H1 (cell line): ENCODE measurements around the gene INSYN2A. TPM values are rescaled to one million over a fixed set of nuclear protein-coding genes. Genes with fewer than 3 reads are reported as not detected.

ENCODE experiments used
- CTCF ChIA-PET: fragments of 300-600 bp; sonication (Branson Sonifier 250); formaldehyde crosslinking; loops from one replicate; lab custom pipeline; 2021; ENCODE audit not compliant: partially characterized antibody; lab: Charles Lee
- POLR2A ChIA-PET: fragments of 300-600 bp; sonication (Branson Sonifier 250); formaldehyde crosslinking; loops from one replicate; lab custom pipeline; 2021; ENCODE audit warnings: inconsistent platforms; ENCODE audit not compliant: partially characterized antibody; lab: Charles Lee
- DNase-seq, 2 experiments: peaks; one replicate each; pipeline versions ENCODE4 v3.0.0 to v3.0.0-alpha.2; 2010 to 2022; ENCODE audit warnings: low spot score in 2 of 2, low read depth in 1 of 2, mixed read lengths in 1 of 2
- FAIRE-seq: peaks from 2 replicates; lab custom pipeline; 2011; peaks lifted over from hg19 to GRCh38; lab: Jason Lieb, UNC
- H2AFZ ChIP-seq: 2 replicates; pipeline ENCODE4 v1.8.1; 2012; ENCODE audit warnings: low read length, inconsistent platforms
- H2AK5ac ChIP-seq: 2 replicates; pipeline ENCODE4 v1.6.1; 2013; ENCODE audit warnings: low read depth, low read length
- H2BK120ac ChIP-seq: replicated peaks from 2 replicates; pipeline ENCODE3; 2013; ENCODE audit warnings: low read depth, low read length, inconsistent platforms
- H2BK12ac ChIP-seq: 2 replicates; pipeline ENCODE4 v1.6.1; 2013; ENCODE audit warnings: low read depth, low read length
- H2BK15ac ChIP-seq: 2 replicates; pipeline ENCODE4 v1.6.1; 2013; ENCODE audit warnings: low read length
- H2BK20ac ChIP-seq: 2 replicates; pipeline ENCODE4 v1.6.1; 2013; ENCODE audit warnings: low read length
- H2BK5ac ChIP-seq: 2 replicates; pipeline ENCODE4 v1.6.1; 2013; ENCODE audit warnings: low read depth, low read length
- H3K14ac ChIP-seq: 2 replicates; pipeline ENCODE4 v1.6.1; 2013; ENCODE audit warnings: inconsistent platforms; ENCODE audit not compliant: insufficient read length
- H3K18ac ChIP-seq: 2 replicates; pipeline ENCODE4 v1.6.1; 2013; ENCODE audit warnings: low read length; ENCODE audit errors: extremely low read depth
- H3K23ac ChIP-seq: 2 replicates; pipeline ENCODE4 v1.6.1; 2013; ENCODE audit warnings: inconsistent platforms; ENCODE audit not compliant: insufficient read length
- H3K23me2 ChIP-seq: 2 replicates; pipeline ENCODE4 v1.6.1; 2013; ENCODE audit warnings: low read depth, low read length
- H3K27ac ChIP-seq: 2 replicates; pipeline ENCODE4 v1.6.1; 2011; ENCODE audit warnings: low read depth, low read length, inconsistent platforms
- H3K27me3 ChIP-seq, 4 experiments: replicated peaks in 1 of 4; 1 replicate in 1 of 4; 2 replicates in 3 of 4; pipeline versions ENCODE4 v1.6.1 to v1.8.1; 2011 to 2013; ENCODE audit warnings: low read length in 3 of 4, mild to moderate bottlenecking in 3 of 4, inconsistent platforms in 2 of 4, mixed read lengths in 2 of 4, moderate library complexity in 1 of 4; ENCODE audit not compliant: control insufficient read depth in 3 of 4, insufficient read depth in 3 of 4; ENCODE audit errors: extremely low read depth in 1 of 4
- H3K36me3 ChIP-seq, 4 experiments: 2 replicates each; pipeline versions ENCODE4 v1.6.1 to v1.8.1; 2011 to 2013; ENCODE audit warnings: mild to moderate bottlenecking in 4 of 4, low read length in 3 of 4, moderate library complexity in 2 of 4, control low read depth in 1 of 4, inconsistent platforms in 1 of 4; ENCODE audit not compliant: insufficient read depth in 4 of 4, control insufficient read depth in 2 of 4
- H3K4ac ChIP-seq: replicated peaks from 2 replicates; pipeline ENCODE3; 2013; ENCODE audit warnings: low read length, low read depth, mixed read lengths, inconsistent platforms; ENCODE audit not compliant: insufficient read length
- H3K4me1 ChIP-seq, 4 experiments: replicated peaks in 1 of 4; 1 replicate in 1 of 4; 2 replicates in 3 of 4; pipeline versions ENCODE4 v1.6.1 to v1.8.1; 2011 to 2013; ENCODE audit warnings: low read length in 3 of 4, inconsistent platforms in 2 of 4, mixed read lengths in 1 of 4; ENCODE audit not compliant: insufficient read depth in 4 of 4, control insufficient read depth in 3 of 4
- H3K4me2 ChIP-seq, 2 experiments: 2 replicates each; pipeline versions ENCODE4 v1.6.1 to v1.8.1; 2011 to 2013; ENCODE audit warnings: low read depth in 2 of 2, low read length in 2 of 2, control low read depth in 1 of 2, inconsistent platforms in 1 of 2, mild to moderate bottlenecking in 1 of 2; ENCODE audit not compliant: insufficient read depth in 1 of 2
- H3K4me3 ChIP-seq, 4 experiments: fragments of 200-600, 300-600 bp in 1 of 4; sonication (generic), shearing (Covaris generic), sonication (Bioruptor Twin) in 1 of 4; 2 replicates each; pipeline versions ENCODE4 v1.5.1 to v1.8.1; 2011 to 2016; ENCODE audit warnings: low read length in 4 of 4, low read depth in 3 of 4, control low read depth in 2 of 4, inconsistent platforms in 2 of 4, mild to moderate bottlenecking in 2 of 4, mixed read lengths in 1 of 4, moderate library complexity in 1 of 4; ENCODE audit not compliant: insufficient read depth in 2 of 4; ENCODE audit errors: extremely low read depth in 1 of 4
- H3K56ac ChIP-seq: replicated peaks from 2 replicates; pipeline ENCODE3; 2013; ENCODE audit warnings: low read depth, mild to moderate bottlenecking, mixed read lengths, low read length, inconsistent platforms; ENCODE audit not compliant: insufficient read length
- H3K79me1 ChIP-seq: 2 replicates; pipeline ENCODE4 v1.6.1; 2013; ENCODE audit warnings: low read depth, low read length, control low read depth
- H3K79me2 ChIP-seq, 2 experiments: 2 replicates each; pipeline versions ENCODE4 v1.6.1 to v1.8.1; 2012 to 2013; ENCODE audit warnings: low read length in 2 of 2, mild to moderate bottlenecking in 2 of 2, inconsistent platforms in 1 of 2; ENCODE audit not compliant: insufficient read depth in 2 of 2, control insufficient read depth in 1 of 2
- H3K9ac ChIP-seq, 4 experiments: replicated peaks in 1 of 4; 1 replicate in 1 of 4; 2 replicates in 3 of 4; pipeline versions ENCODE4 v1.6.1 to v1.8.1; 2011 to 2013; ENCODE audit warnings: low read depth in 3 of 4, low read length in 3 of 4, control low read depth in 2 of 4, mild to moderate bottlenecking in 2 of 4, moderate library complexity in 2 of 4, inconsistent platforms in 1 of 4; ENCODE audit errors: extremely low read depth in 1 of 4
- H3K9me3 ChIP-seq, 2 experiments: 2 replicates each; pipeline versions ENCODE4 v1.6.1 to v1.8.1; 2012 to 2013; ENCODE audit warnings: mild to moderate bottlenecking in 2 of 2, moderate library complexity in 2 of 2, control low read depth in 1 of 2, inconsistent platforms in 1 of 2, low read depth in 1 of 2, low read length in 1 of 2, mixed read lengths in 1 of 2; ENCODE audit not compliant: insufficient read depth in 2 of 2
- H4K20me1 ChIP-seq, 2 experiments: replicated peaks in 1 of 2; 2 replicates each; pipeline versions ENCODE3 to v1.8.1; 2011 to 2013; ENCODE audit warnings: inconsistent platforms in 2 of 2, low read length in 2 of 2, mild to moderate bottlenecking in 1 of 2; ENCODE audit not compliant: insufficient read depth in 2 of 2, control insufficient read depth in 1 of 2
- H4K5ac ChIP-seq: 2 replicates; pipeline ENCODE4 v1.6.1; 2013; ENCODE audit warnings: low read length, low read depth, mixed read lengths, inconsistent platforms; ENCODE audit not compliant: insufficient read length
- H4K8ac ChIP-seq: 2 replicates; pipeline ENCODE4 v1.8.0; 2013; ENCODE audit warnings: mild to moderate bottlenecking, moderate library complexity, low read length, inconsistent platforms; ENCODE audit not compliant: insufficient read depth; ENCODE audit errors: extremely low read depth
- H4K91ac ChIP-seq: replicated peaks from 2 replicates; pipeline ENCODE3; 2013; ENCODE audit warnings: low read length, mixed read lengths, inconsistent platforms; ENCODE audit not compliant: insufficient read length
- NANOG ChIP-seq: IDR thresholded peaks from 2 replicates; pipeline ENCODE4 v1.6.1; 2011; ENCODE audit warnings: low read length, low read depth, mild to moderate bottlenecking, inconsistent platforms; ENCODE audit not compliant: insufficient read depth, poor library complexity, severe bottlenecking
- WGBS, 2 experiments: shearing (Covaris generic) in 1 of 2; methylation state at CpG; one replicate each; pipeline versions ENCODE4 v1.1.6 to v1.1.7; 2013 to 2015; ENCODE audit warnings: low lambda C conversion rate in 2 of 2, mixed read lengths in 2 of 2, inconsistent platforms in 1 of 2, low coverage in 1 of 2, missing lambda C conversion rate in 1 of 2; ENCODE audit not compliant: insufficient replicate concordance in 2 of 2, insufficient coverage in 1 of 2, insufficient read length in 1 of 2; ENCODE audit errors: extremely low coverage in 1 of 2, missing lambda C conversion rate in 1 of 2; 5-methylcytosine and 5-hydroxymethylcytosine counted together
- polyA plus RNA-seq, 7 experiments: library from polyadenylated mRNA; depleted of rRNA in 3 of 7; stranded (reverse) in 5 of 7; unstranded in 2 of 7; fragments of >200 nt in 5 of 7; fragments of 200-250 nt in 2 of 7; gene quantifications; 1 replicate in 5 of 7; 2 replicates in 1 of 7; 4 replicates in 1 of 7; pipeline versions ENCODE4 v1.2.1 to v1.2.3, GENCODE V29; 2011 to 2013; ENCODE audit warnings: missing spikeins in 2 of 7, mixed read lengths in 2 of 7
- total RNA-seq: library from RNA; stranded (reverse); fragmentation: NEBNext Ultra II Directional; extraction: Animal tissue kit (Norgen Biotek cat#: 25700); gene quantifications from 2 replicates; pipeline ENCODE4 v1.2.1, GENCODE V29; 2021

The INSYN2A gene
- total and polyA plus RNA-seq, 2 of the 8 experiments (the other 6 are each of a cell fraction or from before 2014, with no cell fraction given) = 0.11 to 0.19 TPM

DNA sequence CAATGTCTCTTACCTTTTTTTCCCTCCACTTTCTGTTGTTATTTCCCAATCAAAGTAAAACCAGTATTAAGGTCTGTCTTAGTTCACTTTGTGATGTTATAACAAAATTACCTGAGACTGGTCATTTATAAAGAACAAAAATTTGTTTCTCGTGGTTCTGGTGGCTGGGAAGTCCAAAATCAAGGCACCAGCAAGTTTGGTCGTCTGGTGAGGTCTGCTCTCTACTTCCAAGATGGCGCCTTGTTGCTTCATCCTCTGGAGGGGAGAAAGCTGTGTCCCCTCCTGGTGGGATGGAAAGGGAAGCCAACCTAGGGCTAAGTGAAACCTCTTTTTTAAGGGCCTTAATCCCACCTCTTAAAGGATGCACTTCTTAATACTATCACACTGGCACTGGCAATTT is 22.3 kb upstream of the INSYN2A start:
- FAIRE-seq (no peak), DNase-seq (no peak)
- Histone ChIP-seq H4K5ac (no peak overlapping the region), H3K79me1 (no peaks in the 10 kb centered on the region), H3K4me3 (no peak overlapping the region), H3K4ac (no peak overlapping the region), H4K8ac (no peak overlapping the region), H2AK5ac (no peak overlapping the region), H3K79me2 (no peaks in the 10 kb centered on the region), H3K36me3 (no peaks in the 10 kb centered on the region), H3K23me2 (no peaks in the 10 kb centered on the region; the same call in 1 of the 2 replicates), H3K56ac (no peak overlapping the region), H2BK5ac (no peak overlapping the region), H3K27me3 (no peaks in the 10 kb centered on the region), H2BK12ac (no peak overlapping the region), H3K18ac (no peak overlapping the region), H3K4me2 (no peak overlapping the region), H2BK15ac (no peak overlapping the region), H3K14ac (no peak overlapping the region), H3K27ac (no peak overlapping the region), H3K4me1 (peaks cover 0 to 11% (median 5%) of the 10 kb centered on the region in 4 experiments; a peak in 5 of 7 replicates), H2BK120ac (no peak overlapping the region), H3K23ac (no peak overlapping the region), H4K91ac (no peak overlapping the region), H4K20me1 (no peaks in the 10 kb centered on the region), H3K9me3 (peaks cover 0 to 5% of the 10 kb centered on the region in 2 experiments; a peak in 1 of 4 replicates), H2BK20ac (no peak overlapping the region), H2AFZ (no peak overlapping the region), H3K9ac (no peak overlapping the region)
- CTCF ChIA-PET = interaction anchor here (1.1 kb wide), 1 partner anchor 25 kb away, joined by 3 read pairs; no protein-coding TSS in a partner anchor
- WGBS, 2 experiments = 96% methylated on average over 3 of the region's 3 CpGs; no CpG with 5 or more reads in 1 of the 2 experiments
- POLR2A ChIA-PET = no interaction called here
- no peak for TF ChIP-seq NANOG
